Measurements from ENCODE around the gene TMEM145.

Gene TMEM145

GRCh38 chr19:42276821-42277220 lies 36.3 kb upstream of the TMEM145 start:
- no peak for DNase-seq

DNA sequence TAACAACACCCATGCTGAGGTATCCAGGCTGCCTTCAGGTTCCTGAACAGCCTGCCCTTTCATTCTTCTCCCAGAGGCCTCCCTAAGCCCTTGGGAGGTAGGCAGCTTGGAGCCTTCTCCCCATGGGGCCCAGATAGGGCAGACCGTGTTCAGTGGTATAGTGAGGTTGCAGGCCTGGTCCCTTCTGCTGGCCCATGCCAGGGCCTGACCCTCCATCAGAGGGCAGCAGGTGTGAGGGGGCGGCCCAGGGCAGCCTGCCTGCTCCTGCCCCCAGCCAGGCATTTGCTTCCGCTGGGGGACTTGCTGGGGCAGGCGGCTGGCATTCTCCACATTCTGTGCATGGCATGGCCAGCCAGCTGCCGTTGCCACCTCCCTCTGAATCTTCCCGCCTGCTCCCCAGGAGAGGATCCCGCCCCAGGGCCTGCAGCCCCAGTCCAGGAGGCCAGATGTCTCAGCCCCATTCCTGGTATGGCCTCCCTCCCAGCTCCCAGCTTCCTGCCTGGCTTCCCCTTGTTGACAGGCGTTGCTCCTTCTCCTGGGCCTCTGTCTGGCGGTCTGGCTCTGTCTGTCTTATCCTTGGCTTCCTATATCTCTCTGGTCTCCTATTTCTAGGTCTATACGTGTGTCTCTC lies 35.2 kb upstream of the TMEM145 start:
- DNase-seq = peak in 2 of 10 donors; percentile 83 to 84

More at GRCh38 chr19:42276821-42277220, 36.3 kb upstream of the TMEM145 start:
- intact Hi-C loops (cut with DNase I) = no loop called here

DNA sequence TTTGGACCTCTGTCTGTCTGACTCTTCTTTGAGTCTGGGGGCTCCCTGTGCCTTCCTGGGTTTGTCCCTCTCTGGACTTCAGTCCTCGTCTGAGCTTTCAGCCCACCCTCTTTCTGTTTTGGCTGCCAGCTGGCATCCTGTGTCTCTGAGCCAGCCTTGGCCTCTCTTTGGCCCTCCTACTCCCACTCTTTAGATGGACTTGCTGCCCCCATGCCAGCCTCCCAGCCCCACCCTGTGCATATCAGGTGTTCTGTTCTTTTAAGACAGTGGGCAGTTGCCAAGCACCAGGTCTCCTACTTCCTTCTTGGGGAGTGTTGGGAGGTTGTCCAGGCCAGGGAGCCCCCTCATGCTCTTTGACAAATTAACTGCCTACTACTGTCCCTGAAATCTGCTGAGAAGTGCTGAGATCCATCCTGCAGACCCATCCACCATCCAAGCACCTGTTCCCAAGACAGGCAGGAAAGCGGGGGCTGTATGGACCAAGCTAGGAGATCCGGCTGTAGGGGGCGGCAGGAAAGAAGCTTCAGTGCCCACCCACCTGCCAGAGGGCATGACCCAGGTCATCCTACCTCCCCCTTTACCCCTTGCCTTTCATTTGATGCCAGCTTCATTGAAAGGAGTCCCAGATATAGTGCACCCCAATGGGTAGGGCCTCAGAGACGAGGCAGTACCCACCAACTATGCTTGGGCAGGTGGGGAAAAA lies 34.5 kb upstream of the TMEM145 start:
- intact Hi-C loops (cut with DNase I) = loop anchor here (1.0 kb wide), 1 partner anchor 32 kb away; no protein-coding TSS in a partner anchor
- DNase-seq = peak in 1 of 10 donors; percentile 77

More for the DNA sequence above, 35.2 kb upstream of the TMEM145 start:
- intact Hi-C loops (cut with DNase I) = no loop called here

DNA sequence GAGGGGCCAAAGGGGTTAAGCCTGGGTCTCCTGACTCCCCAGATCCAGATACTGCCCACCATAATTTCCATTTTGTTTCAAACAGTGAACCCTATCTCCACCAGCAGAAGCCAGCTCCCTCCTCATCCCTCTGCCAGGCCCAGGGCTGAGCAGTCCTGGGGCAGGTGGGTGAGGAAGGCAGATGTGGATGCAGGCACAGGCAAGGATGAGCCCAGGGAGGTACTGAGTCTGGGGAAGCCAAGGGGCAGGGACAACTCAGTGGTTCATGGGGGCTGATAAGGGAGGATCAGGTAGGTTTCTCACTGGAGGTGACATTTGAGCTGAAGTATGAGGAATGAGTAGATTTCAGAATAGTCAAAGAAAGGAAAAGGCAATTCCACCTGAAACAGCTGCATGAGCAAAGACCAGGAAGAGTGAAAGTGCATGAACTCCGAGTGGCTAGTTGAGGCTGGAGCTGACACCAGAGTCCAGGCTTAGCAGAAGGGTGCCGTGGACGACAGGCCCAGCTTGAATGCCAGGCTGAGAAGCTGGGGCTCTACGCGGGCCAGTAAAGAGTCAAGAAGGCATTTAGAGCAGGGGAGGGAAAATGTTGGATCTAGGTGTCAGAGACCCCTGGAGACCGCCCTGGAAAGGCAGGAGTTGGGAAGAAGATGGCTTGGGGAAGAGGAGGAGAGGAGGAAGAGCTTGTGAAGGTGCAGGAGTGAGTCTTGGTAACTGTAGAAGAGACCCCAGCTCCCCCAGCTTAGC lies 33.8 kb upstream of the TMEM145 start:
- intact Hi-C loops (cut with DNase I) = loop anchor here (1.0 kb wide), 1 partner anchor 33 kb away; no protein-coding TSS in a partner anchor
- no peak for DNase-seq

- peak; percentile 95 to 100 (median 98) for DNase-seq
- intact Hi-C loops (cut with DNase I) = loop anchor here (1.0 to 2.0 kb wide), 2 partner anchors 25 to 34 kb away; partner anchors contain the start of gene ERF
These were observed 33.0 kb upstream of the TMEM145 start for GRCh38 chr19:42279902-42280814.

DNA sequence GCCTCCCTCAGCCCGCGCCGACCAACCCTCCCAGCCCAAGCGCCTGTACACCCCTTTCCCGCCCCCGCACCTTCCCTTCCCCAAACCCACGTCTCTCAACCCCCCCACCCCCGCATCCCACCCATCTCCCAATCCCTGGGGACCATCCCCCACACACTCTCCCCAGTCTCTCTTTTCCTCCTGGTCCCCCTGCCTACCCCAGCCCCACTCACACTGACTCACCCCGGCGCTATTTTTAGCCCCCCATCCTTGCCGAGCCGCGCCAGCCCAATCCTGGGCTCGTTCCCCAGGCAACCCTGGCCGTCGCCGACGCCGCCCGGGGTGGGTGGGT lies 32.3 kb upstream of the TMEM145 start:
- intact Hi-C loops (cut with DNase I) = loop anchor here (2.0 kb wide), 1 partner anchor 26 kb away; the partner anchor contains the start of gene ERF
- peak in 7 of 10 donors; percentile 52 to 88 (median 60) for DNase-seq

- DNase-seq = peak in 8 of 10 donors; percentile 51 to 96 (median 76)
- intact Hi-C loops (cut with DNase I) = loop anchor here (2.0 kb wide), 1 partner anchor 26 kb away; the partner anchor contains the start of gene ERF
These were observed 31.8 kb upstream of the TMEM145 start for GRCh38 chr19:42281146-42281826.

- no peak for DNase-seq
- intact Hi-C loops (cut with DNase I) = loop anchor here (2.0 kb wide), 1 partner anchor 27 kb away; the partner anchor contains the start of gene ERF
These were observed 31.0 kb upstream of the TMEM145 start for GRCh38 chr19:42281827-42282762.

- peak in 1 of 10 donors; percentile 88 for DNase-seq
These were observed 30.3 kb upstream of the TMEM145 start for GRCh38 chr19:42282819-42283187.

GRCh38 chr19:42283188-42284065 lies 29.7 kb upstream of the TMEM145 start:
- DNase-seq = peak; percentile 87 to 99 (median 96)
- intact Hi-C loops (cut with DNase I) = loop anchor here (2.0 kb wide), 1 partner anchor 41 kb away; the partner anchor contains the start of gene MEGF8

More at GRCh38 chr19:42282819-42283187, 30.3 kb upstream of the TMEM145 start:
- intact Hi-C loops (cut with DNase I) = no loop called here

- peak in 9 of 10 donors; percentile 59 to 97 (median 68) for DNase-seq
- intact Hi-C loops (cut with DNase I) = loop anchor here (2.0 kb wide), 1 partner anchor 41 kb away; the partner anchor contains the start of gene MEGF8
These were observed 29.0 kb upstream of the TMEM145 start for GRCh38 chr19:42284066-42284501.

DNA sequence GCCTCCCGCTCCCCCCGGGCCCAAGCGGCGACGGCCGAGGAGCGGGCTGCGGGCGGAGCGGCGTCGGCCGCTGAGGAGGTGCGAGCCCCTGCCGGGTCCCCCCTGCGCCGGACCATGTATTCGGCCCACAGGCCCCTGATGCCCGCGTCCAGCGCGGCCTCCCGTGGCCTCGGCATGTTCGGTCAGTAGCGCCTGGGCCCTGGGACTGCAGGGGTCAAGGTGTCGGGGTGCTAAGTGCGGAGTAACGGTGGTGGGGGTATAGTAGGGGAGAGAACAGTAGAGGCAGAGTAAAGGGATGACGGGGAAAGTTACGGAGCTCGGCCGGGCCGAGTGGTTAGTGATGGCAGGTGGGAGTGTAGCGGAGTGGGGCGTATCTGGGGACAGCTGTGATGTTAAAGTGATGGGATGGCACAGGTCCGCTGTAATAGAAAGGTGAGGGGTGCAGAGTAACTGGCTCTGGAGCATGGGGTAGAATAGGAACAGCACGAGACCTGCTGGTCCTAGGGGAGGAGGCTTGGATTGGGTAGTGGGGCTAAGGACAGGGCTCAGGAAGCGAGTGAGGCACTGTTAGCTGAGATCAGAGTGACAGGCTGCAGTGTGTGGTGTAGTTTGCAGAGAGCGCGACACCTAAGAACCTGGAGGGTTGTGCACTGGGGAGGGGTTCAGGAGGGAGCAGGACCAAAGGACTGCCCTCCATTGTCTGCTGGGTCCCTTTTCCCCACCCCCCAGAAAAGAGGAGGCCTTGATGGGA lies 28.3 kb upstream of the TMEM145 start:
- intact Hi-C loops (cut with DNase I) = loop anchor here (2.0 kb wide), 1 partner anchor 40 kb away; the partner anchor contains the start of gene MEGF8
- peak in 1 of 10 donors; percentile 84 for DNase-seq

GRCh38 chr19:42285541-42285941 lies 27.6 kb upstream of the TMEM145 start:
- intact Hi-C loops (cut with DNase I) = loop anchor here (2.0 kb wide), 1 partner anchor 39 kb away; the partner anchor contains the start of gene MEGF8
- no peak for DNase-seq

- DNase-seq = peak in 1 of 10 donors; percentile 50
- intact Hi-C loops (cut with DNase I) = loop anchor here (2.0 kb wide), 1 partner anchor 39 kb away; the partner anchor contains the start of gene MEGF8
These were observed 27.1 kb upstream of the TMEM145 start for GRCh38 chr19:42285988-42286348.

GRCh38 chr19:42286349-42287016 lies 26.6 kb upstream of the TMEM145 start:
- peak in 2 of 10 donors; percentile 64 to 80 for DNase-seq

More at GRCh38 chr19:42286349-42287016, 26.6 kb upstream of the TMEM145 start:
- intact Hi-C loops (cut with DNase I) = no loop called here

Measured in posterior cingulate gyrus (tissue), 11 donors.